Neural progenitor cell (in vitro differentiated cells): ENCODE results near the gene SNX8. TPM values are rescaled to one million over a fixed set of nuclear protein-coding genes. Genes with fewer than 3 reads are reported as not detected.

Source experiments
- DNase-seq: peaks from one replicate; pipeline ENCODE4 v3.0.0-alpha.2; 2016; ENCODE audit warnings: low spot score
- H2AFZ ChIP-seq: fragments of 200-600 bp; sonication (generic); replicated peaks from 2 replicates; pipeline ENCODE4 v1.6.1; 2016; ENCODE audit warnings: antibody characterized with exemption
- H3F3A ChIP-seq: fragments of 200-600 bp; sonication (generic); 2 replicates; pipeline ENCODE4 v1.6.1; 2016; ENCODE audit warnings: antibody characterized with exemption, low read depth
- H3K27ac ChIP-seq: fragments of 200-600 bp; sonication (generic); 2 replicates; pipeline ENCODE4 v1.5.1; 2016; ENCODE audit warnings: mild to moderate bottlenecking
- H3K27me3 ChIP-seq: fragments of 200-600 bp; sonication (generic); 2 replicates; pipeline ENCODE4 v1.6.1; 2016; ENCODE audit warnings: mild to moderate bottlenecking, moderate library complexity
- H3K36me3 ChIP-seq: fragments of 200-600 bp; sonication (generic); 2 replicates; pipeline ENCODE4 v1.5.1; 2016
- H3K4me1 ChIP-seq: fragments of 200-600 bp; sonication (generic); 2 replicates; pipeline ENCODE4 v1.6.1; 2016; ENCODE audit warnings: mixed run types
- H3K4me2 ChIP-seq: fragments of 200-600 bp; sonication (generic); 2 replicates; pipeline ENCODE4 v1.6.1; 2016
- H3K4me3 ChIP-seq: fragments of 200-600 bp; sonication (generic); 2 replicates; pipeline ENCODE4 v1.5.1; 2016
- H3K79me2 ChIP-seq: fragments of 200-600 bp; sonication (generic); 2 replicates; pipeline ENCODE4 v1.6.1; 2016; ENCODE audit warnings: low read depth
- H3K9ac ChIP-seq: fragments of 200-600 bp; sonication (generic); 2 replicates; pipeline ENCODE4 v1.6.1; 2016
- H3K9me3 ChIP-seq: fragments of 200-600 bp; sonication (generic); 2 replicates; pipeline ENCODE4 v1.5.1; 2016; ENCODE audit warnings: low read depth
- H4K20me1 ChIP-seq: fragments of 200-600 bp; sonication (generic); 2 replicates; pipeline ENCODE4 v1.6.1; 2016; ENCODE audit warnings: low read depth
- H3K27ac Mint-ChIP-seq: 3 replicates; pipeline ENCODE4 v1.8.0; 2021; ENCODE audit warnings: mixed read lengths
- H3K27me3 Mint-ChIP-seq: 2 replicates; pipeline ENCODE4 v1.8.0; 2022; ENCODE audit warnings: low read depth, mild to moderate bottlenecking, inconsistent platforms, moderate library complexity, mixed read lengths; ENCODE audit not compliant: insufficient read depth
- H3K36me3 Mint-ChIP-seq: 3 replicates; pipeline ENCODE4 v1.8.0; 2021; ENCODE audit warnings: mixed read lengths
- H3K4me1 Mint-ChIP-seq: 3 replicates; pipeline ENCODE4 v1.8.0; 2021; ENCODE audit warnings: mixed read lengths
- H3K4me3 Mint-ChIP-seq: 3 replicates; pipeline ENCODE4 v1.8.0; 2021; ENCODE audit warnings: mild to moderate bottlenecking, moderate library complexity, mixed read lengths
- H3K9me3 Mint-ChIP-seq: 3 replicates; pipeline ENCODE4 v1.8.0; 2020; ENCODE audit warnings: mixed read lengths
- CTCF ChIP-seq: fragments of 200-600 bp; sonication (generic); IDR thresholded peaks from 2 replicates; pipeline ENCODE4 v1.5.1; 2017; ENCODE audit warnings: antibody characterized with exemption, mild to moderate bottlenecking
- EZH2 ChIP-seq: fragments of 200-600 bp; sonication (generic); IDR thresholded peaks from 2 replicates; pipeline ENCODE4 v1.6.1; 2017; ENCODE audit warnings: antibody characterized with exemption, mild to moderate bottlenecking, moderate library complexity
- EZH2phosphoT487 ChIP-seq: fragments of 200-600 bp; sonication (generic); IDR thresholded peaks from 2 replicates; pipeline ENCODE4 v1.6.1; 2017; ENCODE audit warnings: antibody characterized with exemption
- total RNA-seq: library from RNA; depleted of rRNA; stranded (reverse); fragments of >200 nt; gene quantifications from 2 replicates; pipeline ENCODE4 v1.2.3, GENCODE V29; 2015; ENCODE audit warnings: low replicate concordance

The SNX8 gene
- total RNA-seq, 1 donor from 2014 or later, result 3.6 TPM

GRCh38 chr7:2243458-2243857, 70.8 kb downstream of the SNX8 start:
- Histone ChIP-seq H3F3A (peaks cover 16% of the 10 kb centered on the region), H3K4me2 (peak overlapping the region; percentile 97), H3K36me3 (no peaks in the 10 kb centered on the region), H3K27ac (no peak overlapping the region), H3K9me3 (no peaks in the 10 kb centered on the region), H2AFZ (no peak overlapping the region), H3K4me3 (peak overlapping the region; percentile 70), H3K79me2 (peaks cover 48% of the 10 kb centered on the region), H3K9ac (no peak overlapping the region), H3K27me3 (no peaks in the 10 kb centered on the region), H3K4me1 (peaks cover 19% of the 10 kb centered on the region), H4K20me1 (peaks cover 11% of the 10 kb centered on the region)
- Mint-ChIP-seq H3K27me3 (peaks cover 5% of the 10 kb centered on the region), H3K36me3 (peaks cover 2% of the 10 kb centered on the region), H3K4me1 (peaks cover 31% of the 10 kb centered on the region), H3K27ac (no peak overlapping the region), H3K9me3 (no peaks in the 10 kb centered on the region), H3K4me3 (peak overlapping the region; percentile 94)
- no peak for DNase-seq
- TF ChIP-seq EZH2phosphoT487 (no peak), EZH2 (no peak), CTCF (no peak)

- H3K36me3 Mint-ChIP-seq, result peaks cover 2% of the 10 kb centered on the region
- no peaks in the 10 kb centered on the region for H3K36me3 ChIP-seq
- peak overlapping the region; percentile 94 for H3K4me3 Mint-ChIP-seq
- H3F3A ChIP-seq, result peaks cover 10% of the 10 kb centered on the region
- no peak overlapping the region for H3K27ac ChIP-seq
- no peak for TF ChIP-seq CTCF
- no peak for TF ChIP-seq EZH2phosphoT487
- no peak for TF ChIP-seq EZH2
- H3K27me3 ChIP-seq, result no peaks in the 10 kb centered on the region
- no peaks in the 10 kb centered on the region for H3K9me3 ChIP-seq
- H3K4me2 ChIP-seq, result peak overlapping the region; percentile 97
- H3K27me3 Mint-ChIP-seq, result peaks cover 3% of the 10 kb centered on the region
- peaks cover 11% of the 10 kb centered on the region for H4K20me1 ChIP-seq
- no peaks in the 10 kb centered on the region for H3K9me3 Mint-ChIP-seq
- peak overlapping the region; percentile 71 for H3K9ac ChIP-seq
- peak overlapping the region; percentile 74 for H3K27ac Mint-ChIP-seq
- H3K4me1 ChIP-seq, result peaks cover 18% of the 10 kb centered on the region
- H2AFZ ChIP-seq, result peak overlapping the region; percentile 54
- H3K4me3 ChIP-seq, result peak overlapping the region; percentile 70
- peaks cover 48% of the 10 kb centered on the region for H3K79me2 ChIP-seq
- H3K4me1 Mint-ChIP-seq, result peaks cover 27% of the 10 kb centered on the region
- DNase-seq, result peak; percentile 48
These were observed 71.5 kb downstream of the SNX8 start for GRCh38 chr7:2242541-2243429.

GRCh38 chr7:2241580-2242540, 72.4 kb downstream of the SNX8 start, which contains the start of the genes MRM2 and NUDT1:
TSS of gene MRM2 (minus strand) at chr7:2242205. CDS start at chr7:2242169, 36 bp downstream.
TSS of gene NUDT1 (plus strand) at chr7:2242226. CDS start at chr7:2244575, 2,349 bp downstream.
- peak within 1 kb of the TSS; percentile 54 for H2AFZ ChIP-seq
- peak within 1 kb of the TSS; percentile 74 for H3K27ac Mint-ChIP-seq
- H3K4me3 ChIP-seq, result peak within 1 kb of the TSS; percentile 70
- H4K20me1 ChIP-seq, result peaks cover 11% of the 10 kb centered on the region
- H3K27ac ChIP-seq, result no peak within 1 kb of the TSS
- peak; percentile 95 for DNase-seq
- TF ChIP-seq EZH2phosphoT487 (no peak), CTCF (no peak), EZH2 (no peak)
- H3K4me1 Mint-ChIP-seq, result peaks cover 20% of the 10 kb centered on the region
- peak within 1 kb of the TSS; percentile 94 for H3K4me3 Mint-ChIP-seq
- no peaks in the 10 kb centered on the region for H3K36me3 ChIP-seq
- peaks cover 3% of the 10 kb centered on the region for H3K27me3 Mint-ChIP-seq
- H3K9me3 Mint-ChIP-seq, result no peaks in the 10 kb centered on the region
- peaks cover 12% of the 10 kb centered on the region for H3K4me1 ChIP-seq
- no peaks in the 10 kb centered on the region for H3K9me3 ChIP-seq
- H3K27me3 ChIP-seq, result no peaks in the 10 kb centered on the region
- peaks cover 1% of the 10 kb centered on the region for H3F3A ChIP-seq
- H3K79me2 ChIP-seq, result peaks cover 48% of the 10 kb centered on the region
- peaks cover 7% of the 10 kb centered on the region for H3K36me3 Mint-ChIP-seq
- peak within 1 kb of the TSS; percentile 97 for H3K4me2 ChIP-seq
- peak within 1 kb of the TSS; percentile 71 for H3K9ac ChIP-seq
